HCT116 (cell line): Measurements from ENCODE around the gene NFIC. TPM values are rescaled to one million over a fixed set of nuclear protein-coding genes. Genes with fewer than 3 reads are reported as not detected.

ENCODE experiments used
- ATAC-seq: fragments of 200-7000 bp; cut with Tn5 transposase; 2 replicates; pipeline ENCODE4 v1.9.1; 2020; ENCODE audit warnings: mild to moderate bottlenecking, moderate library complexity
- BruUV-seq: library from RNA; stranded (reverse); fragments of 400-500 nt; replicated peaks from 2 replicates; lab custom pipeline; 2021; lab: Mats Ljungman, UMichigan
- CTCF ChIA-PET: fragments of 300-600 bp; sonication (Branson Sonifier 250); formaldehyde crosslinking; loops from one replicate; lab custom pipeline; 2021; ENCODE audit warnings: antibody characterized with exemption; lab: Charles Lee
- POLR2A ChIA-PET: fragments of 300-600, 350-600 bp; sonication (Branson Sonifier 250); formaldehyde crosslinking; loops from one replicate; lab custom pipeline; 2021; ENCODE audit warnings: antibody characterized with exemption; lab: Charles Lee
- RAD21 ChIA-PET, 2 experiments: fragments of 300-600 bp; sonication (Branson Sonifier 250); formaldehyde crosslinking; loops; one replicate each; lab custom pipeline; 2023; ENCODE audit warnings: low total read pairs in 2 of 2; ENCODE audit not compliant: uncharacterized antibody in 2 of 2, unreplicated experiment in 2 of 2, low non-redundant PET in 1 of 2; lab: Charles Lee
- DNase-seq: peaks from one replicate; pipeline ENCODE4 v3.0.0-alpha.2; 2010; ENCODE audit warnings: low read depth, low spot score
- H2AFZ ChIP-seq: fragments of 200-600 bp; shearing (Covaris generic), sonication (generic); 2 replicates; pipeline ENCODE4 v1.6.1; 2017; ENCODE audit warnings: low read depth, mixed run types, mixed read lengths, antibody characterized with exemption, low read length; ENCODE audit not compliant: poor library complexity, severe bottlenecking
- H3K27ac ChIP-seq: 2 replicates; pipeline ENCODE4 v1.5.1; 2012; ENCODE audit warnings: low read depth, low read length
- H3K27me3 ChIP-seq: fragments of 200-600 bp; sonication (generic); 2 replicates; pipeline ENCODE4 v1.6.1; 2016; ENCODE audit warnings: mixed run types, low read length, mixed read lengths; ENCODE audit not compliant: insufficient read depth
- H3K36me3 ChIP-seq, 2 experiments: fragments of 200-500 bp in 1 of 2; fragments of 200-600 bp in 1 of 2; sonication (Bioruptor generic) in 1 of 2; sonication (generic) in 1 of 2; 2 replicates each; pipeline versions ENCODE4 v1.5.1 to v1.6.1; 2014 to 2016; ENCODE audit warnings: low read length in 2 of 2, inconsistent platforms in 1 of 2, mixed read lengths in 1 of 2, mixed run types in 1 of 2; ENCODE audit not compliant: insufficient read depth in 2 of 2, control insufficient read depth in 1 of 2
- H3K4me1 ChIP-seq, 2 experiments: fragments of 200-600 bp in 1 of 2; sonication (generic) in 1 of 2; 2 replicates each; pipeline versions ENCODE4 v1.5.1 to v1.6.1; 2012 to 2017; ENCODE audit warnings: low read length in 2 of 2, inconsistent platforms in 1 of 2, mild to moderate bottlenecking in 1 of 2, mixed read lengths in 1 of 2, mixed run types in 1 of 2, moderate library complexity in 1 of 2; ENCODE audit not compliant: insufficient read depth in 2 of 2, control insufficient read depth in 1 of 2
- H3K4me2 ChIP-seq: fragments of 200-600 bp; sonication (generic); 2 replicates; pipeline ENCODE4 v1.6.1; 2017; ENCODE audit warnings: mixed run types, low read length, mixed read lengths
- H3K4me3 ChIP-seq, 2 experiments: fragments of 200-600 bp in 1 of 2; sonication (generic) in 1 of 2; replicated peaks in 1 of 2; 2 replicates each; pipeline ENCODE4 v1.5.1; 2011 to 2016; ENCODE audit warnings: low read length in 2 of 2, control low read depth in 1 of 2, low read depth in 1 of 2, mild to moderate bottlenecking in 1 of 2, mixed read lengths in 1 of 2, mixed run types in 1 of 2
- H3K79me2 ChIP-seq: fragments of 200-600 bp; sonication (generic); 2 replicates; pipeline ENCODE4 v1.6.1; 2017; ENCODE audit warnings: mild to moderate bottlenecking, mixed run types, low read length, moderate library complexity, mixed read lengths; ENCODE audit not compliant: insufficient read depth
- H3K9ac ChIP-seq: fragments of 200-600 bp; sonication (generic); 2 replicates; pipeline ENCODE4 v1.6.1; 2016; ENCODE audit warnings: low read length, mixed read lengths
- H3K9me2 ChIP-seq: fragments of 200-600 bp; sonication (generic), shearing (Covaris generic); 2 replicates; pipeline ENCODE4 v1.6.1; 2017; ENCODE audit warnings: mixed run types, mild to moderate bottlenecking, moderate library complexity; ENCODE audit not compliant: insufficient read depth
- H3K9me3 ChIP-seq, 2 experiments: fragments of 200-500 bp in 1 of 2; fragments of 200-600 bp in 1 of 2; sonication (Bioruptor generic) in 1 of 2; sonication (generic) in 1 of 2; 2 replicates each; pipeline ENCODE4 v1.6.1; 2014 to 2017; ENCODE audit warnings: low read length in 2 of 2, mixed read lengths in 2 of 2, inconsistent platforms in 1 of 2, low read depth in 1 of 2, mild to moderate bottlenecking in 1 of 2, mixed run types in 1 of 2, moderate library complexity in 1 of 2; ENCODE audit not compliant: control insufficient read depth in 1 of 2, insufficient read depth in 1 of 2
- H4K20me1 ChIP-seq: fragments of 200-600 bp; sonication (generic), shearing (Covaris generic); 2 replicates; pipeline ENCODE4 v1.6.1; 2017; ENCODE audit warnings: mixed run types, mild to moderate bottlenecking, moderate library complexity; ENCODE audit not compliant: insufficient read depth
- CBX3 ChIP-seq: IDR thresholded peaks from 2 replicates; pipeline ENCODE4 v1.6.1; 2012; ENCODE audit warnings: low read depth
- CEBPB ChIP-seq: IDR thresholded peaks from 2 replicates; pipeline ENCODE4 v1.6.1; 2012; ENCODE audit warnings: low read depth
- ELF1 ChIP-seq: IDR thresholded peaks from 2 replicates; pipeline ENCODE4 v1.6.1; 2012; ENCODE audit warnings: low read depth, borderline replicate concordance
- FOSL1 ChIP-seq: IDR thresholded peaks from 2 replicates; pipeline ENCODE4 v1.6.1; 2012; ENCODE audit warnings: low read depth
- JUND ChIP-seq: IDR thresholded peaks from 2 replicates; pipeline ENCODE4 v1.6.1; 2012
- MAX ChIP-seq: IDR thresholded peaks from 2 replicates; pipeline ENCODE4 v1.6.1; 2012
- POLR2A ChIP-seq: IDR thresholded peaks from 2 replicates; pipeline ENCODE4 v1.7.0; 2011; ENCODE audit warnings: borderline replicate concordance; ENCODE audit not compliant: insufficient read depth, insufficient read length; ENCODE audit errors: extremely low read depth
- SIN3A ChIP-seq: IDR thresholded peaks from 2 replicates; pipeline ENCODE4 v1.6.1; 2012; ENCODE audit warnings: low read depth
- SP1 ChIP-seq: IDR thresholded peaks from 2 replicates; pipeline ENCODE4 v1.6.1; 2012; ENCODE audit warnings: low read depth
- SRF ChIP-seq: IDR thresholded peaks from 2 replicates; pipeline ENCODE4 v1.6.1; 2012; ENCODE audit warnings: low read depth
- TCF7L2 ChIP-seq: IDR thresholded peaks from 2 replicates; pipeline ENCODE4 v1.7.0; 2011; ENCODE audit warnings: borderline replicate concordance, inconsistent platforms; ENCODE audit not compliant: insufficient read depth, insufficient read length; ENCODE audit errors: extremely low read depth
- ZBTB33 ChIP-seq: IDR thresholded peaks from 2 replicates; pipeline ENCODE4 v1.6.1; 2011; ENCODE audit warnings: mild to moderate bottlenecking, low read length, moderate library complexity; ENCODE audit not compliant: insufficient replicate concordance; ENCODE audit errors: extremely low read depth
- ZFX ChIP-seq: fragments of 450-650 bp; IDR thresholded peaks from 2 replicates; pipeline ENCODE4 v1.6.1; 2017
- ZNF274 ChIP-seq: fragments of 200-500 bp; sonication (Bioruptor generic); IDR thresholded peaks from 2 replicates; pipeline ENCODE4 v1.6.1; 2014; ENCODE audit warnings: mild to moderate bottlenecking, low read depth, low read length, inconsistent platforms
- intact Hi-C: fragments of 100-400 bp; cut with micrococcal nuclease; formaldehyde crosslinking; loops from 2 replicates; pipeline ENCODE4 v1.10.0; 2022
- total RNA-seq: library from RNA; stranded (reverse); gene quantifications from one replicate; pipeline ENCODE4 v1.2.1, GENCODE V29; 2021; ENCODE audit not compliant: unreplicated experiment
- TF ChIP-seq, protein P1 (sequence below): IDR thresholded peaks from 2 replicates; pipeline ENCODE4 v1.6.1; 2012; ENCODE audit warnings: low read depth
- TF ChIP-seq, protein P2 (sequence below): IDR thresholded peaks from 2 replicates; pipeline ENCODE4 v1.6.1; 2012

The NFIC gene
- total RNA-seq, 1 experiment from 2014 or later: 116 TPM

GRCh38 chr19:3319643-3320353 lies 46.6 kb upstream of the NFIC start:
- no peak for DNase-seq
- TF ChIP-seq FOSL1: no peak
- TF ChIP-seq SIN3A: no peak
- TF ChIP-seq CEBPB: no peak
- no peak for TF ChIP-seq CBX3
- no peak for TF ChIP-seq TCF7L2
- TF ChIP-seq ZFX: no peak
- H3K27ac ChIP-seq: no peak overlapping the region
- ChIA-PET CTCF (no interaction called here), POLR2A (no interaction called here), RAD21 (no interaction called here)
- BruUV-seq: no TSS peak
- no peak overlapping the region for H2AFZ ChIP-seq
- H4K20me1 ChIP-seq: no peaks in the 10 kb centered on the region
- H3K79me2 ChIP-seq: no peaks in the 10 kb centered on the region
- no peaks in the 10 kb centered on the region for H3K36me3 ChIP-seq
- no peak overlapping the region for H3K4me3 ChIP-seq
- intact Hi-C loops: no loop called here
- peaks cover 13% of the 10 kb centered on the region; the same call in 1 of the 2 replicates for H3K27me3 ChIP-seq
- peaks cover 5 to 17% of the 10 kb centered on the region in 2 experiments; a peak in 3 of 4 replicates for H3K4me1 ChIP-seq
- H3K9me3 ChIP-seq: no peaks in the 10 kb centered on the region
- H3K9ac ChIP-seq: no peak overlapping the region
- no peaks in the 10 kb centered on the region for H3K9me2 ChIP-seq
- H3K4me2 ChIP-seq: peak overlapping the region; percentile 14; the same call in 1 of the 2 replicates
- ATAC-seq: no peak

- DNase-seq (no peak), ATAC-seq (no peak)
- ChIA-PET CTCF (no interaction called here), RAD21 (no interaction called here), POLR2A (no interaction called here)
- H3K4me1 ChIP-seq: peaks cover 5 to 17% of the 10 kb centered on the region in 2 experiments; a peak in 3 of 4 replicates
- H3K9me3 ChIP-seq: no peaks in the 10 kb centered on the region
- no peak overlapping the region for H2AFZ ChIP-seq
- H3K4me2 ChIP-seq: peak overlapping the region; percentile 14; the same call in 1 of the 2 replicates
- no peak overlapping the region for H3K9ac ChIP-seq
- no peaks in the 10 kb centered on the region for H4K20me1 ChIP-seq
- no peaks in the 10 kb centered on the region for H3K36me3 ChIP-seq
- intact Hi-C loops: no loop called here
- no peaks in the 10 kb centered on the region for H3K9me2 ChIP-seq
- no peak overlapping the region for H3K4me3 ChIP-seq
- no peaks in the 10 kb centered on the region for H3K79me2 ChIP-seq
- peaks cover 13% of the 10 kb centered on the region; the same call in 1 of the 2 replicates for H3K27me3 ChIP-seq
- no peak overlapping the region for H3K27ac ChIP-seq
- no TSS peak for BruUV-seq
- TF ChIP-seq, protein P1, sequence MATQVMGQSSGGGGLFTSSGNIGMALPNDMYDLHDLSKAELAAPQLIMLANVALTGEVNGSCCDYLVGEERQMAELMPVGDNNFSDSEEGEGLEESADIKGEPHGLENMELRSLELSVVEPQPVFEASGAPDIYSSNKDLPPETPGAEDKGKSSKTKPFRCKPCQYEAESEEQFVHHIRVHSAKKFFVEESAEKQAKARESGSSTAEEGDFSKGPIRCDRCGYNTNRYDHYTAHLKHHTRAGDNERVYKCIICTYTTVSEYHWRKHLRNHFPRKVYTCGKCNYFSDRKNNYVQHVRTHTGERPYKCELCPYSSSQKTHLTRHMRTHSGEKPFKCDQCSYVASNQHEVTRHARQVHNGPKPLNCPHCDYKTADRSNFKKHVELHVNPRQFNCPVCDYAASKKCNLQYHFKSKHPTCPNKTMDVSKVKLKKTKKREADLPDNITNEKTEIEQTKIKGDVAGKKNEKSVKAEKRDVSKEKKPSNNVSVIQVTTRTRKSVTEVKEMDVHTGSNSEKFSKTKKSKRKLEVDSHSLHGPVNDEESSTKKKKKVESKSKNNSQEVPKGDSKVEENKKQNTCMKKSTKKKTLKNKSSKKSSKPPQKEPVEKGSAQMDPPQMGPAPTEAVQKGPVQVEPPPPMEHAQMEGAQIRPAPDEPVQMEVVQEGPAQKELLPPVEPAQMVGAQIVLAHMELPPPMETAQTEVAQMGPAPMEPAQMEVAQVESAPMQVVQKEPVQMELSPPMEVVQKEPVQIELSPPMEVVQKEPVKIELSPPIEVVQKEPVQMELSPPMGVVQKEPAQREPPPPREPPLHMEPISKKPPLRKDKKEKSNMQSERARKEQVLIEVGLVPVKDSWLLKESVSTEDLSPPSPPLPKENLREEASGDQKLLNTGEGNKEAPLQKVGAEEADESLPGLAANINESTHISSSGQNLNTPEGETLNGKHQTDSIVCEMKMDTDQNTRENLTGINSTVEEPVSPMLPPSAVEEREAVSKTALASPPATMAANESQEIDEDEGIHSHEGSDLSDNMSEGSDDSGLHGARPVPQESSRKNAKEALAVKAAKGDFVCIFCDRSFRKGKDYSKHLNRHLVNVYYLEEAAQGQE: no peak
- TF ChIP-seq JUND (no peak), ZNF274 (no peak), CBX3 (no peak), MAX (no peak), POLR2A (no peak), ELF1 (no peak), SP1 (no peak), SRF (no peak), ZBTB33 (no peak)
- TF ChIP-seq, protein P2, sequence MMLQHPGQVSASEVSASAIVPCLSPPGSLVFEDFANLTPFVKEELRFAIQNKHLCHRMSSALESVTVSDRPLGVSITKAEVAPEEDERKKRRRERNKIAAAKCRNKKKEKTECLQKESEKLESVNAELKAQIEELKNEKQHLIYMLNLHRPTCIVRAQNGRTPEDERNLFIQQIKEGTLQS: no peak
Measured at GRCh38 chr19:3320354-3320670, 46.1 kb upstream of the NFIC start.
